Upper lobe of left lung (tissue), 4 donors: ENCODE results near the gene TMPRSS6.

Source experiments
- EP300 ChIP-seq, 4 donors: sonication (generic); formaldehyde crosslinking; IDR thresholded peaks; one replicate each; pipeline ENCODE4 v1.5.1; 2017; ENCODE audit warnings: antibody characterized with exemption in 4 of 4, control low read depth in 2 of 4
- POLR2A ChIP-seq, 4 donors: fragments of 450-650 bp; IDR thresholded peaks; one replicate each; pipeline ENCODE4 v1.5.1; 2016 to 2017; ENCODE audit warnings: antibody characterized with exemption in 4 of 4, mild to moderate bottlenecking in 2 of 4
- POLR2AphosphoS5 ChIP-seq, 2 donors: sonication (generic); formaldehyde crosslinking; IDR thresholded peaks; one replicate each; pipeline ENCODE4 v1.5.1; 2017; ENCODE audit warnings: antibody characterized with exemption in 2 of 2
- TF ChIP-seq, protein P1 (sequence below), 6 experiments: fragments of 450-650 bp in 4 of 6; fragments of 200-600 bp in 2 of 6; sonication (generic) in 2 of 6; IDR thresholded peaks; one replicate each; pipeline ENCODE4 v1.5.1; 2016 to 2019; ENCODE audit warnings: antibody characterized with exemption in 6 of 6

- TF ChIP-seq, protein P1, sequence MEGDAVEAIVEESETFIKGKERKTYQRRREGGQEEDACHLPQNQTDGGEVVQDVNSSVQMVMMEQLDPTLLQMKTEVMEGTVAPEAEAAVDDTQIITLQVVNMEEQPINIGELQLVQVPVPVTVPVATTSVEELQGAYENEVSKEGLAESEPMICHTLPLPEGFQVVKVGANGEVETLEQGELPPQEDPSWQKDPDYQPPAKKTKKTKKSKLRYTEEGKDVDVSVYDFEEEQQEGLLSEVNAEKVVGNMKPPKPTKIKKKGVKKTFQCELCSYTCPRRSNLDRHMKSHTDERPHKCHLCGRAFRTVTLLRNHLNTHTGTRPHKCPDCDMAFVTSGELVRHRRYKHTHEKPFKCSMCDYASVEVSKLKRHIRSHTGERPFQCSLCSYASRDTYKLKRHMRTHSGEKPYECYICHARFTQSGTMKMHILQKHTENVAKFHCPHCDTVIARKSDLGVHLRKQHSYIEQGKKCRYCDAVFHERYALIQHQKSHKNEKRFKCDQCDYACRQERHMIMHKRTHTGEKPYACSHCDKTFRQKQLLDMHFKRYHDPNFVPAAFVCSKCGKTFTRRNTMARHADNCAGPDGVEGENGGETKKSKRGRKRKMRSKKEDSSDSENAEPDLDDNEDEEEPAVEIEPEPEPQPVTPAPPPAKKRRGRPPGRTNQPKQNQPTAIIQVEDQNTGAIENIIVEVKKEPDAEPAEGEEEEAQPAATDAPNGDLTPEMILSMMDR (IDR thresholded peaks at IDR 0.05) = no peak
- no peak for TF ChIP-seq POLR2A (IDR thresholded peaks at IDR 0.05)
- no peak for TF ChIP-seq EP300 (IDR thresholded peaks at IDR 0.05)
- TF ChIP-seq POLR2AphosphoS5 (IDR thresholded peaks at IDR 0.05) = no peak
These were observed 51.6 kb downstream of the TMPRSS6 start for GRCh38 chr22:37057796-37058510.
